ENCODE results near the gene ZNF200. TPM values are rescaled to one million over a fixed set of nuclear protein-coding genes. Genes with fewer than 3 reads are reported as not detected.

The ZNF200 gene
- total and polyA plus RNA-seq, 4 donors, result 4.3 to 7.8 (median 6.4) TPM

GRCh38 chr16:3256146-3256865, 21.3 kb upstream of the ZNF200 start, which contains the start of gene MEFV:
Gene MEFV, minus strand, starts transcription at chr16:3256633. Its CDS starts 46 bp downstream, at chr16:3256587.
- Histone ChIP-seq H3K4me1 (ENCODE audit: control insufficient read depth in 5 of 5, insufficient read depth in 5 of 5, low read length in 5 of 5) (no peaks in the 10 kb centered on the region), H3K9me3 (ENCODE audit: control insufficient read depth in 4 of 4, insufficient read depth in 3 of 4, low read length in 3 of 4) (peaks cover 0 to 4% (median 0%) of the 10 kb centered on the region in 4 donors), H3K9ac (ENCODE audit: insufficient read depth in 1 of 2, low read length in 2 of 2) (no peak within 1 kb of the TSS), H3K4me3 (no peak within 1 kb of the TSS), H3K27me3 (ENCODE audit: control insufficient read depth in 3 of 3, insufficient read depth in 3 of 3, low read length in 2 of 3) (peaks cover 0 to 6% (median 0%) of the 10 kb centered on the region in 3 donors), H3K27ac (ENCODE audit: low read depth in 1 of 2, low read length in 1 of 2) (no peak within 1 kb of the TSS), H3K36me3 (ENCODE audit: control insufficient read depth in 4 of 4, insufficient read depth in 4 of 4, low read length in 4 of 4) (no peaks in the 10 kb centered on the region)
- WGBS, 2 donors, result 64 to 73% methylated on average over 14 of the region's 14 CpGs
- TF ChIP-seq, protein P1, sequence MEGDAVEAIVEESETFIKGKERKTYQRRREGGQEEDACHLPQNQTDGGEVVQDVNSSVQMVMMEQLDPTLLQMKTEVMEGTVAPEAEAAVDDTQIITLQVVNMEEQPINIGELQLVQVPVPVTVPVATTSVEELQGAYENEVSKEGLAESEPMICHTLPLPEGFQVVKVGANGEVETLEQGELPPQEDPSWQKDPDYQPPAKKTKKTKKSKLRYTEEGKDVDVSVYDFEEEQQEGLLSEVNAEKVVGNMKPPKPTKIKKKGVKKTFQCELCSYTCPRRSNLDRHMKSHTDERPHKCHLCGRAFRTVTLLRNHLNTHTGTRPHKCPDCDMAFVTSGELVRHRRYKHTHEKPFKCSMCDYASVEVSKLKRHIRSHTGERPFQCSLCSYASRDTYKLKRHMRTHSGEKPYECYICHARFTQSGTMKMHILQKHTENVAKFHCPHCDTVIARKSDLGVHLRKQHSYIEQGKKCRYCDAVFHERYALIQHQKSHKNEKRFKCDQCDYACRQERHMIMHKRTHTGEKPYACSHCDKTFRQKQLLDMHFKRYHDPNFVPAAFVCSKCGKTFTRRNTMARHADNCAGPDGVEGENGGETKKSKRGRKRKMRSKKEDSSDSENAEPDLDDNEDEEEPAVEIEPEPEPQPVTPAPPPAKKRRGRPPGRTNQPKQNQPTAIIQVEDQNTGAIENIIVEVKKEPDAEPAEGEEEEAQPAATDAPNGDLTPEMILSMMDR (IDR thresholded peaks at IDR 0.05; ENCODE audit: control extremely low read depth, extremely low read depth), result no peak
- DNase-seq, result peak in 1 of 3 donors; percentile 7
- no peak for ATAC-seq (ENCODE audit: insufficient read depth, low FRiP score)

- Histone ChIP-seq H3K36me3 (ENCODE audit: control insufficient read depth in 4 of 4, insufficient read depth in 4 of 4, low read length in 4 of 4) (no peaks in the 10 kb centered on the region), H3K4me3 (no peak overlapping the region), H3K9me3 (ENCODE audit: control insufficient read depth in 4 of 4, insufficient read depth in 3 of 4, low read length in 3 of 4) (peaks cover 0 to 8% (median 0%) of the 10 kb centered on the region in 4 donors), H3K27ac (ENCODE audit: low read depth in 1 of 2, low read length in 1 of 2) (no peak overlapping the region), H3K9ac (ENCODE audit: insufficient read depth in 1 of 2, low read length in 2 of 2) (no peak overlapping the region), H3K4me1 (ENCODE audit: control insufficient read depth in 5 of 5, insufficient read depth in 5 of 5, low read length in 5 of 5) (no peaks in the 10 kb centered on the region), H3K27me3 (ENCODE audit: control insufficient read depth in 3 of 3, insufficient read depth in 3 of 3, low read length in 2 of 3) (peaks cover 0 to 6% (median 2%) of the 10 kb centered on the region in 3 donors)
- DNase-seq (no peak), ATAC-seq (ENCODE audit: insufficient read depth, low FRiP score) (no peak)
- TF ChIP-seq, protein P1 (IDR thresholded peaks at IDR 0.05; ENCODE audit: control extremely low read depth, extremely low read depth), result no peak
- 44 to 49% methylated on average over 35 of the region's 35 CpGs for WGBS, 2 donors
Measured at GRCh38 chr16:3254309-3254708, 19.4 kb upstream of the ZNF200 start.

GRCh38 chr16:3252967-3253366, 18.0 kb upstream of the ZNF200 start:
- Histone ChIP-seq H3K36me3 (ENCODE audit: control insufficient read depth in 4 of 4, insufficient read depth in 4 of 4, low read length in 4 of 4) (no peaks in the 10 kb centered on the region), H3K4me1 (ENCODE audit: control insufficient read depth in 5 of 5, insufficient read depth in 5 of 5, low read length in 5 of 5) (no peaks in the 10 kb centered on the region), H3K27me3 (ENCODE audit: control insufficient read depth in 3 of 3, insufficient read depth in 3 of 3, low read length in 2 of 3) (peaks cover 2 to 6% (median 2%) of the 10 kb centered on the region in 3 donors), H3K9ac (ENCODE audit: insufficient read depth in 1 of 2, low read length in 2 of 2) (no peak overlapping the region), H3K9me3 (ENCODE audit: control insufficient read depth in 4 of 4, insufficient read depth in 3 of 4, low read length in 3 of 4) (peaks cover 0 to 9% (median 0%) of the 10 kb centered on the region in 4 donors), H3K4me3 (no peak overlapping the region), H3K27ac (ENCODE audit: low read depth in 1 of 2, low read length in 1 of 2) (no peak overlapping the region)
- DNase-seq (no peak), ATAC-seq (ENCODE audit: insufficient read depth, low FRiP score) (no peak)
- WGBS, 2 donors, result 84 to 89% methylated on average over 4 of the region's 4 CpGs
- TF ChIP-seq, protein P1 (IDR thresholded peaks at IDR 0.05; ENCODE audit: control extremely low read depth, extremely low read depth), result no peak

Data from lung (tissue), 12 donors.